A549 (cell line): Measurements from ENCODE around the gene RMC1. TPM values are rescaled to one million over a fixed set of nuclear protein-coding genes. Genes with fewer than 3 reads are reported as not detected.

ENCODE experiments used
- ATAC-seq, 2 experiments: fragments of 200-7000 bp in 1 of 2; fragments of >200 bp in 1 of 2; cut with Nextera tagmentation in 1 of 2; cut with Tn5 transposase in 1 of 2; 3 replicates each; pipeline versions ENCODE4 v1.8.0 to v1.9.1; 2018 to 2020; ENCODE audit warnings: mild to moderate bottlenecking in 1 of 2, moderate library complexity in 1 of 2
- CTCF ChIA-PET: fragments of 300-600 bp; sonication (Branson Sonifier 250); formaldehyde crosslinking; extraction: SDS; loops from one replicate; lab custom pipeline; 2021; ENCODE audit warnings: antibody characterized with exemption, inconsistent platforms; lab: Yijun Ruan, JAX
- POLR2A ChIA-PET: fragments of 350-600 bp; formaldehyde crosslinking; extraction: SDS; loops from one replicate; lab custom pipeline; 2021; ENCODE audit warnings: antibody characterized with exemption, inconsistent platforms; lab: Yijun Ruan, JAX
- DNase-seq, 2 experiments: peaks; one replicate each; pipeline versions ENCODE4 v3.0.0 to v3.0.0-alpha.2; 2011 to 2016; ENCODE audit warnings: low read depth in 1 of 2, low spot score in 1 of 2
- FAIRE-seq: peaks from 2 replicates; lab custom pipeline; 2011; peaks lifted over from hg19 to GRCh38; lab: Jason Lieb, UNC
- H3K27ac ChIP-seq, 2 experiments: fragments of >200 bp; sonication (Bioruptor Twin); formaldehyde crosslinking; 3 replicates each; pipeline ENCODE4 v1.5.1; 2016 to 2017
- H3K4me1 ChIP-seq: fragments of >200 bp; sonication (Bioruptor Twin); formaldehyde crosslinking; 3 replicates; pipeline ENCODE4 v1.6.1; 2016
- H3K4me2 ChIP-seq: fragments of >200 bp; sonication (Bioruptor Twin); formaldehyde crosslinking; 3 replicates; pipeline ENCODE4 v1.6.1; 2016
- H3K4me3 ChIP-seq: fragments of >200 bp; sonication (Bioruptor Twin); formaldehyde crosslinking; 3 replicates; pipeline ENCODE4 v1.5.1; 2016
- H3K9me3 ChIP-seq: fragments of >200 bp; sonication (Bioruptor Twin); formaldehyde crosslinking; 3 replicates; pipeline ENCODE4 v1.6.1; 2016
- CBX2 ChIP-seq: fragments of 200-600 bp; sonication (generic); IDR thresholded peaks from 2 replicates; pipeline ENCODE4 v1.6.1; 2016; ENCODE audit warnings: low read depth, mild to moderate bottlenecking, borderline replicate concordance
- CTCF ChIP-seq: fragments of >200 bp; sonication (Bioruptor Twin); formaldehyde crosslinking; IDR thresholded peaks from 3 replicates; pipeline ENCODE4 v1.5.1; 2016
- ELK1 ChIP-seq: fragments of 150-350 bp; IDR thresholded peaks from 2 replicates; pipeline ENCODE4 v1.6.1; 2014; ENCODE audit warnings: low read depth, mild to moderate bottlenecking, low read length
- FOSB ChIP-seq: fragments of 250-450 bp; sonication (Bioruptor Pico); IDR thresholded peaks from 2 replicates; pipeline ENCODE4 v1.5.0; 2020; ENCODE audit warnings: mild to moderate bottlenecking, moderate library complexity
- GATA3 ChIP-seq: IDR thresholded peaks from 2 replicates; pipeline ENCODE4 v1.6.1; 2012; ENCODE audit warnings: borderline replicate concordance
- HEYL ChIP-seq: fragments of 250-450 bp; sonication (Bioruptor Pico); IDR thresholded peaks from 2 replicates; pipeline ENCODE4 v1.8.0; 2021; ENCODE audit warnings: mild to moderate bottlenecking, moderate library complexity
- JUN ChIP-seq, 2 experiments: fragments of >200 bp; sonication (Bioruptor Twin); formaldehyde crosslinking; IDR thresholded peaks; 2 replicates in 1 of 2; 3 replicates in 1 of 2; pipeline ENCODE4 v1.6.1; 2016 to 2017
- JUNB ChIP-seq: fragments of >200 bp; sonication (Bioruptor Twin); formaldehyde crosslinking; IDR thresholded peaks from 2 replicates; pipeline ENCODE4 v1.6.1; 2016
- KDM5A ChIP-seq: fragments of 200-600 bp; sonication (generic); IDR thresholded peaks from 2 replicates; pipeline ENCODE4 v1.6.1; 2016; ENCODE audit warnings: antibody characterized with exemption, mild to moderate bottlenecking
- MAFK ChIP-seq: fragments of 450-650 bp; IDR thresholded peaks from 2 replicates; pipeline ENCODE4 v1.6.1; 2014; ENCODE audit not compliant: partially characterized antibody
- MAZ ChIP-seq: fragments of 150-350 bp; IDR thresholded peaks from 2 replicates; pipeline ENCODE4 v1.6.1; 2014; ENCODE audit warnings: antibody characterized with exemption, low read depth, low read length, borderline replicate concordance
- NFE2L2 ChIP-seq: fragments of 150-350 bp; conservative IDR thresholded peaks from 2 replicates; pipeline ENCODE4 v1.6.1; 2014; ENCODE audit warnings: low read length
- NPAS2 ChIP-seq: fragments of 250-450 bp; sonication (Bioruptor Pico); IDR thresholded peaks from 2 replicates; pipeline ENCODE4 v1.8.0; 2022; ENCODE audit warnings: mild to moderate bottlenecking, moderate library complexity, borderline replicate concordance
- NR3C1 ChIP-seq: fragments of >200 bp; sonication (Bioruptor Twin); formaldehyde crosslinking; IDR thresholded peaks from 3 replicates; pipeline ENCODE4 v1.6.1; 2017
- POLR2AphosphoS2 ChIP-seq: conservative IDR thresholded peaks from 2 replicates; pipeline ENCODE4 v1.6.1; 2012; ENCODE audit warnings: low read length, improper control_type of control experiment, inconsistent platforms
- RAD21 ChIP-seq, 2 experiments: fragments of >200 bp in 1 of 2; sonication (Bioruptor Twin) in 1 of 2; formaldehyde crosslinking in 1 of 2; IDR thresholded peaks in 1 of 2; conservative IDR thresholded peaks in 1 of 2; 2 replicates in 1 of 2; 3 replicates in 1 of 2; pipeline ENCODE4 v1.6.1; 2012 to 2018; ENCODE audit warnings: inconsistent platforms in 1 of 2
- RFX5 ChIP-seq: fragments of 450-650 bp; IDR thresholded peaks from 2 replicates; pipeline ENCODE4 v1.7.1; 2014; ENCODE audit warnings: antibody characterized with exemption, mild to moderate bottlenecking, moderate library complexity
- SMC3 ChIP-seq: fragments of >200 bp; sonication (Bioruptor Twin); formaldehyde crosslinking; IDR thresholded peaks from 3 replicates; pipeline ENCODE4 v1.6.1; 2018; ENCODE audit warnings: inconsistent platforms
- TP53 ChIP-seq: fragments of 250-450 bp; sonication (Bioruptor Pico); IDR thresholded peaks from 2 replicates; pipeline ENCODE4 v1.5.0; 2021; ENCODE audit warnings: mild to moderate bottlenecking, moderate library complexity
- ZC3H11A ChIP-seq: fragments of 450-650 bp; IDR thresholded peaks from 2 replicates; pipeline ENCODE4 v1.6.1; 2014; ENCODE audit warnings: antibody characterized with exemption, mild to moderate bottlenecking
- ZSCAN20 ChIP-seq: fragments of 250-450 bp; sonication (Bioruptor Pico); IDR thresholded peaks from 2 replicates; pipeline ENCODE4 v1.8.0; 2022; ENCODE audit warnings: mild to moderate bottlenecking, moderate library complexity
- WGBS: methylation state at CpG from one replicate; pipeline ENCODE4 v1.1.6; 2017; ENCODE audit errors: missing lambda C conversion rate; 5-methylcytosine and 5-hydroxymethylcytosine counted together
- polyA plus RNA-seq, 4 experiments: library from polyadenylated mRNA; depleted of rRNA in 3 of 4; stranded (reverse); fragments of >200 nt; fragmentation: RNase III in 1 of 4; extraction: RNeasy Plus Mini Kit Qiagen cat#74134 plus additional on column Dnase treatment in 1 of 4; gene quantifications; 2 replicates in 3 of 4; 3 replicates in 1 of 4; pipeline ENCODE4 v1.2.3, GENCODE V29; 2011 to 2017
- TF ChIP-seq, protein P1 (sequence below): fragments of 200-600 bp; sonication (generic); IDR thresholded peaks from 2 replicates; pipeline ENCODE4 v1.6.1; 2016; ENCODE audit warnings: antibody characterized with exemption, mild to moderate bottlenecking, moderate library complexity
- TF ChIP-seq, protein P2 (sequence below): IDR thresholded peaks from 2 replicates; pipeline ENCODE4 v1.6.1; 2012; ENCODE audit warnings: low read depth, borderline replicate concordance

Gene RMC1
- polyA plus RNA-seq, 2 of the 4 experiments (the other 2 are of a cell fraction), result 15.7 to 17.5 TPM

DNA sequence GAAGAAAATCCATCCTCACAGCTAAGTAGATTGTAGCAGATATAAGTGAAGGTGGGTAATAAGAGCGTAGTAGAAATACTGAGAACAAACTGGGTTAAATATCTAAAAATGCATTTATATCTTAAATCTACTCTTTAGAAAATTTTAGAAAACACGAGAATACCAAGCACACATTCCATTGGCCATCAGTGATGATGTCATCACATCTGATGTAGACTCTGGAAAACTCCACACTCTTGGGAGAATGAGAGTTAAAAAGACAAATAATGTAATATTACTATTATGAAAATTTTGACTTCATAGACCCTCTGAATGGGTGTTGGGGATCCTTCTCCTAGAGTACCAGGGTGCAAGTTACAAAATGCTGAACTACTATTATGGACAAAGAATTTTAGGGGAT is 46.5 kb upstream of the RMC1 start:
- TF ChIP-seq KDM5A (no peak), NFE2L2 (no peak), SMC3 (no peak), ZSCAN20 (CRISPR knock-in tag) (no peak), POLR2AphosphoS2 (no peak), ELK1 (no peak), MAFK (no peak), NR3C1 (no peak), JUNB (no peak), MAZ (no peak), TP53 (CRISPR knock-in tag) (no peak)
- TF ChIP-seq, protein P1, sequence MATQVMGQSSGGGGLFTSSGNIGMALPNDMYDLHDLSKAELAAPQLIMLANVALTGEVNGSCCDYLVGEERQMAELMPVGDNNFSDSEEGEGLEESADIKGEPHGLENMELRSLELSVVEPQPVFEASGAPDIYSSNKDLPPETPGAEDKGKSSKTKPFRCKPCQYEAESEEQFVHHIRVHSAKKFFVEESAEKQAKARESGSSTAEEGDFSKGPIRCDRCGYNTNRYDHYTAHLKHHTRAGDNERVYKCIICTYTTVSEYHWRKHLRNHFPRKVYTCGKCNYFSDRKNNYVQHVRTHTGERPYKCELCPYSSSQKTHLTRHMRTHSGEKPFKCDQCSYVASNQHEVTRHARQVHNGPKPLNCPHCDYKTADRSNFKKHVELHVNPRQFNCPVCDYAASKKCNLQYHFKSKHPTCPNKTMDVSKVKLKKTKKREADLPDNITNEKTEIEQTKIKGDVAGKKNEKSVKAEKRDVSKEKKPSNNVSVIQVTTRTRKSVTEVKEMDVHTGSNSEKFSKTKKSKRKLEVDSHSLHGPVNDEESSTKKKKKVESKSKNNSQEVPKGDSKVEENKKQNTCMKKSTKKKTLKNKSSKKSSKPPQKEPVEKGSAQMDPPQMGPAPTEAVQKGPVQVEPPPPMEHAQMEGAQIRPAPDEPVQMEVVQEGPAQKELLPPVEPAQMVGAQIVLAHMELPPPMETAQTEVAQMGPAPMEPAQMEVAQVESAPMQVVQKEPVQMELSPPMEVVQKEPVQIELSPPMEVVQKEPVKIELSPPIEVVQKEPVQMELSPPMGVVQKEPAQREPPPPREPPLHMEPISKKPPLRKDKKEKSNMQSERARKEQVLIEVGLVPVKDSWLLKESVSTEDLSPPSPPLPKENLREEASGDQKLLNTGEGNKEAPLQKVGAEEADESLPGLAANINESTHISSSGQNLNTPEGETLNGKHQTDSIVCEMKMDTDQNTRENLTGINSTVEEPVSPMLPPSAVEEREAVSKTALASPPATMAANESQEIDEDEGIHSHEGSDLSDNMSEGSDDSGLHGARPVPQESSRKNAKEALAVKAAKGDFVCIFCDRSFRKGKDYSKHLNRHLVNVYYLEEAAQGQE, result no peak
- TF ChIP-seq, protein P2, sequence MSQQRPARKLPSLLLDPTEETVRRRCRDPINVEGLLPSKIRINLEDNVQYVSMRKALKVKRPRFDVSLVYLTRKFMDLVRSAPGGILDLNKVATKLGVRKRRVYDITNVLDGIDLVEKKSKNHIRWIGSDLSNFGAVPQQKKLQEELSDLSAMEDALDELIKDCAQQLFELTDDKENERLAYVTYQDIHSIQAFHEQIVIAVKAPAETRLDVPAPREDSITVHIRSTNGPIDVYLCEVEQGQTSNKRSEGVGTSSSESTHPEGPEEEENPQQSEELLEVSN, result no peak
- Histone ChIP-seq H3K27ac (no peak overlapping the region), H3K4me3 (no peak overlapping the region), H3K4me1 (peaks cover 40% of the 10 kb centered on the region), H3K4me2 (no peak overlapping the region), H3K9me3 (no peaks in the 10 kb centered on the region)
- ATAC-seq (no peak), DNase-seq (no peak), FAIRE-seq (no peak)
- ChIA-PET POLR2A (no interaction called here), CTCF (no interaction called here)
- 91% methylated on average over 2 of the region's 2 CpGs for WGBS

DNA sequence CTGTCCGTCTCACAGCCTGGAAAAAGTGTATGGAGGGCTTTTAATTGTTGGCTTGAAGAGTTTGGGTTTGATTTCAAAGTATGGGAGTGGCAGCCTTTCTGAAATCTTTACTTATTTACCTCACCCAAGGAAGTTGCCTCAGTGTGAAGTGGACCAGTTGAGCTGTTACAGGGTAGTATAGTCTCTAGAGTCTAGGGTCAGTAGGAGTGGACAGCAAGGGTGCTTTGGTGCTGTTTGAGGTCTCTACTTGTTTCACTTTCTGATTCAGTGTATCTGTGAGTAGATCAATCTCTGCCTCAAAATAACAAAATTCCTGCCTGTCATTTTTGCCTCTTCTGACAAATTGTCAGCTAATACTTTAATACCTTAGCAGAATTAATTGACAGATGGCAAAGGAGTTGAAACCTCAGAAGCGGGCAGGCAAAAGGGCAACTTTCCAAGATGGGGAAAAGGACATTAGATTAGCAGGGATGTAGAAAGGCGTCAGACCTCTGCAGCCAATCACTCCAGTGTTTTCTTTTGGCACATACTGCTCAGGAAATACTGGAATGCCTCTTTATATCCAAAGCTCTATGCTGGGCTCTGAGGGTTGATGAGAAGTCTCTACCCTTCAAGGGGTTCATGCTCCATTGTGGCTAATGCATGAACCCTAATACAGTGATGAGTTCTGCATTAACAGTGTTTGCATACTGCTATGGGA is 44.3 kb upstream of the RMC1 start:
- ChIA-PET POLR2A (no interaction called here), CTCF (no interaction called here)
- TF ChIP-seq ZSCAN20 (CRISPR knock-in tag) (no peak), GATA3 (no peak), MAFK (no peak), NPAS2 (CRISPR knock-in tag) (no peak), JUN (IDR thresholded peaks at IDR 0.05) (no peak), RAD21 (conservative IDR thresholded peaks at IDR 0.05 in 1 of 2, IDR thresholded peaks at IDR 0.05 in 1 of 2) (no peak), FOSB (no peak), CTCF (no peak), CBX2 (no peak), ZC3H11A (no peak), HEYL (CRISPR knock-in tag) (no peak), TP53 (CRISPR knock-in tag) (no peak), RFX5 (no peak)
- H3K27ac ChIP-seq, result no peak overlapping the region
- FAIRE-seq, result no peak
- 93% methylated on average over 3 of the region's 3 CpGs for WGBS
- no peak overlapping the region for H3K4me2 ChIP-seq
- H3K4me1 ChIP-seq, result peaks cover 33% of the 10 kb centered on the region
- DNase-seq, result no peak
- ATAC-seq, result 0 out of 6 replicates have a peak, but pooled peaks of 1 of the 2 experiments have one; percentile 16
- no peaks in the 10 kb centered on the region for H3K9me3 ChIP-seq
- no peak overlapping the region for H3K4me3 ChIP-seq
